ENCODE results near the gene CDKN2A.
"Not testable (repeated sequence)": the region's sequence is repeated elsewhere in the genome, so short reads cannot be mapped to it uniquely, and the experiment has no call there.

The CDKN2A gene

GRCh38 chr9:21982861-21983560 lies 11.2 kb downstream of the CDKN2A start:
- no peak for DNase-seq (ENCODE audit: low read depth in 3 of 3)

GRCh38 chr9:21982391-21982790 lies 11.8 kb downstream of the CDKN2A start:
- DNase-seq (ENCODE audit: low read depth in 3 of 3): no peak

GRCh38 chr9:21976334-21976875 lies 17.8 kb downstream of the CDKN2A start:
- no peak for DNase-seq (ENCODE audit: low read depth in 3 of 3)

- DNase-seq (ENCODE audit: low read depth in 3 of 3): peak in 1 of 3 experiments; percentile 53
Observed at GRCh38 chr9:21974722-21975409, 19.3 kb downstream of the CDKN2A start.

GRCh38 chr9:21974343-21974721 lies 19.9 kb downstream of the CDKN2A start:
- no peak for DNase-seq (ENCODE audit: low read depth in 3 of 3)

GRCh38 chr9:21972361-21972760 lies 21.8 kb downstream of the CDKN2A start:
- no peak for DNase-seq (ENCODE audit: low read depth in 3 of 3)

- no peak for DNase-seq (ENCODE audit: low read depth in 3 of 3)
Observed at GRCh38 chr9:21970800-21971640, 23.2 kb downstream of the CDKN2A start.

GRCh38 chr9:21969951-21970799 lies 24.0 kb downstream of the CDKN2A start:
- DNase-seq (ENCODE audit: low read depth in 3 of 3): no peak

GRCh38 chr9:21969011-21969940 lies 24.9 kb downstream of the CDKN2A start:
- no peak for DNase-seq (ENCODE audit: low read depth in 3 of 3)

GRCh38 chr9:21968331-21969010 lies 25.7 kb downstream of the CDKN2A start:
- DNase-seq (ENCODE audit: low read depth in 3 of 3): no peak

- DNase-seq (ENCODE audit: low read depth in 3 of 3): no peak
Observed at GRCh38 chr9:21967702-21968101, 26.5 kb downstream of the CDKN2A start.

GRCh38 chr9:21967169-21967568 lies 27.0 kb downstream of the CDKN2A start:
- DNase-seq (ENCODE audit: low read depth in 3 of 3): no peak

GRCh38 chr9:21966140-21966851 lies 27.9 kb downstream of the CDKN2A start:
- DNase-seq (ENCODE audit: low read depth in 3 of 3): no peak

- peak in 1 of 3 experiments; percentile 29 for DNase-seq (ENCODE audit: low read depth in 3 of 3)
Observed at GRCh38 chr9:21965401-21965951, 28.7 kb downstream of the CDKN2A start.

GRCh38 chr9:21964925-21965385 lies 29.2 kb downstream of the CDKN2A start:
- peak in 2 of 3 experiments; percentile 26 to 57 for DNase-seq (ENCODE audit: low read depth in 3 of 3)

- no peak for DNase-seq (ENCODE audit: low read depth in 3 of 3)
Observed at GRCh38 chr9:21961569-21961968, 32.6 kb downstream of the CDKN2A start.

- not testable (repeated sequence) for DNase-seq (ENCODE audit: low read depth in 3 of 3)
Observed at GRCh38 chr9:21959268-21959667, 34.9 kb downstream of the CDKN2A start.

- no peak for DNase-seq (ENCODE audit: low read depth in 3 of 3)
Observed at GRCh38 chr9:21958833-21959232, 35.4 kb downstream of the CDKN2A start.

Measured in stimulated activated CD4-positive, alpha-beta T cell treated with anti-CD3 and anti-CD28 coated beads, TNF-alpha, amount 100 ng/mL, for 24 hours (primary cell).